ENCODE data around the gene MICA.
"Not testable (repeated sequence)": the region's sequence is repeated elsewhere in the genome, so short reads cannot be mapped to it uniquely, and the experiment has no call there.

MICA gene

GRCh38 chr6:31383149-31383548, 20.2 kb upstream of the MICA start:
- no peak for DNase-seq

- DNase-seq = no peak
Observed at GRCh38 chr6:31385041-31385440, 18.4 kb upstream of the MICA start.

- DNase-seq = no peak
Observed at GRCh38 chr6:31386099-31386498, 17.3 kb upstream of the MICA start.

- no peak for DNase-seq
Observed at GRCh38 chr6:31386977-31387376, 16.4 kb upstream of the MICA start.

GRCh38 chr6:31388916-31389801, 14.2 kb upstream of the MICA start:
- not testable (repeated sequence) for DNase-seq

- DNase-seq = not testable (repeated sequence)
Observed at GRCh38 chr6:31389802-31390132, 13.6 kb upstream of the MICA start.

- no peak for DNase-seq
Observed at GRCh38 chr6:31393932-31394331, 9.5 kb upstream of the MICA start.

GRCh38 chr6:31394381-31394780, 9.0 kb upstream of the MICA start:
- DNase-seq = no peak

- DNase-seq = no peak
Observed at GRCh38 chr6:31395832-31396231, 7.6 kb upstream of the MICA start.

GRCh38 chr6:31396422-31397152, 6.8 kb upstream of the MICA start:
- DNase-seq = peak; percentile 59

GRCh38 chr6:31397153-31397499, 6.3 kb upstream of the MICA start:
- DNase-seq = not testable (repeated sequence)

GRCh38 chr6:31397901-31398525, 5.4 kb upstream of the MICA start:
- DNase-seq = no peak

- DNase-seq = peak; percentile 59
Observed at GRCh38 chr6:31399589-31400466, 3.6 kb upstream of the MICA start.

GRCh38 chr6:31400467-31401289, 2.7 kb upstream of the MICA start:
- peak; percentile 86 for DNase-seq

GRCh38 chr6:31401403-31401802, 2.0 kb upstream of the MICA start:
- no peak for DNase-seq

- DNase-seq = no peak
Observed at GRCh38 chr6:31402324-31403282, 792 bp upstream of the MICA start.

- DNase-seq = not testable (repeated sequence)
Observed at GRCh38 chr6:31404061-31404364, 618 bp downstream of the MICA start.

GRCh38 chr6:31405996-31406395, 2.6 kb downstream of the MICA start:
- DNase-seq = no peak

- DNase-seq = no peak
Observed at GRCh38 chr6:31407699-31408098, 4.3 kb downstream of the MICA start.

GRCh38 chr6:31412506-31412905, 9.1 kb downstream of the MICA start:
- no peak for DNase-seq

All from KG1 (cell line).